KOPT-K1 (cell line): ENCODE data around the gene CIBAR2.

Source experiments
- H3K27ac ChIP-seq: fragments of 200-600 bp; sonication (generic); 2 replicates; pipeline ENCODE4 v1.5.1; 2016; ENCODE audit warnings: antibody characterized with exemption, mild to moderate bottlenecking, low read depth, low read length; ENCODE audit not compliant: poor library complexity, severe bottlenecking
- H3K36me3 ChIP-seq: fragments of 200-600 bp; sonication (generic); 2 replicates; pipeline ENCODE4 v1.5.1; 2017; ENCODE audit warnings: antibody characterized with exemption, mild to moderate bottlenecking, low read length, moderate library complexity; ENCODE audit not compliant: insufficient read depth
- H3K9me3 ChIP-seq: fragments of 200-600 bp; sonication (generic); 2 replicates; pipeline ENCODE4 v1.5.1; 2017; ENCODE audit warnings: antibody characterized with exemption, low read length, mild to moderate bottlenecking; ENCODE audit not compliant: insufficient read depth, poor library complexity, severe bottlenecking

CIBAR2 gene

DNA sequence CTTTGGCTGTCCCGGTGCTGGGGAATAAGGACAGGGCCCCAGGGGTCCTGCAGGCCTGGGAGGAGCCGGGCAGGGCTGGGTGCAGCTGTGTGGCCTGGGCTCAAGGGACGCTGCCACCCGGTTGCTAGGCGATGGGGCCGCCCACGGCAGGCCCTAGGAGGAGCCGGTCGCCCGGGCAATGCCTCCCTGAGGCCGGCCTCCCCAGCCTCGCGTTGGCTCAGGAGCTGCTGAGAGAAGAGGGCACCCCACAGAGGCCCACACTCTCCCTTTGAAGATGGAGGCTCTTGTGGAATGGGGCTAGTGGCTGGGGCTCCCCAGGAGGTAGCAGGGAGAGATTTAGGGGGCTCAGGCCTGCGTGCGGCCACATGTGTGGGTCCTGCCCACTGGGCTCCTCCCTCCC, at the start of gene CIBAR2:
TSS of gene CIBAR2 (minus strand) at position 109 of the 400 bp plus-strand sequence. CDS start 120 bp downstream, outside the sequence.
- Histone ChIP-seq H3K27ac (no peak within 1 kb of the TSS), H3K9me3 (no peaks in the 10 kb centered on the region)

GRCh38 chr16:85159179-85159980, 47.1 kb upstream of the CIBAR2 start:
- no peaks in the 10 kb centered on the region for H3K9me3 ChIP-seq
- H3K27ac ChIP-seq: no peak overlapping the region
- no peaks in the 10 kb centered on the region for H3K36me3 ChIP-seq

More for the DNA sequence above, at the start of gene CIBAR2:
- H3K36me3 ChIP-seq: no peaks in the 10 kb centered on the region

GRCh38 chr16:85158743-85159178, 46.5 kb upstream of the CIBAR2 start:
- no peaks in the 10 kb centered on the region for H3K36me3 ChIP-seq
- H3K27ac ChIP-seq: no peak overlapping the region
- H3K9me3 ChIP-seq: no peaks in the 10 kb centered on the region

GRCh38 chr16:85157813-85158742, 45.8 kb upstream of the CIBAR2 start:
- H3K27ac ChIP-seq: no peak overlapping the region
- H3K36me3 ChIP-seq: no peaks in the 10 kb centered on the region
- no peaks in the 10 kb centered on the region for H3K9me3 ChIP-seq

GRCh38 chr16:85157372-85157771, 45.1 kb upstream of the CIBAR2 start:
- Histone ChIP-seq H3K9me3 (no peaks in the 10 kb centered on the region), H3K36me3 (no peaks in the 10 kb centered on the region), H3K27ac (no peak overlapping the region)

GRCh38 chr16:85156869-85157268, 44.6 kb upstream of the CIBAR2 start:
- Histone ChIP-seq H3K36me3 (no peaks in the 10 kb centered on the region), H3K27ac (no peak overlapping the region), H3K9me3 (no peaks in the 10 kb centered on the region)

DNA sequence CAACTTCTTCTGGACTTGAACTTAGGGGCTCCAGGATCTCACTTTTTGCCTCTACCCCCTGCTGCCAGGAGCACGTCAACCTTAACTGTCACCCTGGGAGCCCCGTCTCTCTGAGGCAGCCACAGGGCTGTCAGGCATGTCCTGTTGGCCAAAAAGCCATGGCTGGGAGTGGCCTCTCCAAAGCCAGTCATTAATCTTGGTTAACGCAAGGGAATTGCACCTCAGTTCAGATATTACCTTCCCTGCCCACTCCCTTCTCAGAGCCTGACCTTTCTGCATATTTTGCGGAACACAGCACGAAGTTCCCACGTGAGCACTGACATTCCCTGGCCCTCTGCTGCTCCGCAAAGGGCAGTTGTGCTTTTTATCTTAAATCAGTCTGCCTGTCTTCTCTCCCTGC, 44.2 kb upstream of the CIBAR2 start:
- no peaks in the 10 kb centered on the region for H3K9me3 ChIP-seq
- H3K27ac ChIP-seq: no peak overlapping the region
- no peaks in the 10 kb centered on the region for H3K36me3 ChIP-seq

- Histone ChIP-seq H3K27ac (no peak overlapping the region), H3K9me3 (no peaks in the 10 kb centered on the region), H3K36me3 (no peaks in the 10 kb centered on the region)
These were observed 41.4 kb upstream of the CIBAR2 start for GRCh38 chr16:85153656-85154091.

- Histone ChIP-seq H3K27ac (no peak overlapping the region), H3K36me3 (no peaks in the 10 kb centered on the region), H3K9me3 (no peaks in the 10 kb centered on the region)
These were observed 40.8 kb upstream of the CIBAR2 start for GRCh38 chr16:85153046-85153445.

DNA sequence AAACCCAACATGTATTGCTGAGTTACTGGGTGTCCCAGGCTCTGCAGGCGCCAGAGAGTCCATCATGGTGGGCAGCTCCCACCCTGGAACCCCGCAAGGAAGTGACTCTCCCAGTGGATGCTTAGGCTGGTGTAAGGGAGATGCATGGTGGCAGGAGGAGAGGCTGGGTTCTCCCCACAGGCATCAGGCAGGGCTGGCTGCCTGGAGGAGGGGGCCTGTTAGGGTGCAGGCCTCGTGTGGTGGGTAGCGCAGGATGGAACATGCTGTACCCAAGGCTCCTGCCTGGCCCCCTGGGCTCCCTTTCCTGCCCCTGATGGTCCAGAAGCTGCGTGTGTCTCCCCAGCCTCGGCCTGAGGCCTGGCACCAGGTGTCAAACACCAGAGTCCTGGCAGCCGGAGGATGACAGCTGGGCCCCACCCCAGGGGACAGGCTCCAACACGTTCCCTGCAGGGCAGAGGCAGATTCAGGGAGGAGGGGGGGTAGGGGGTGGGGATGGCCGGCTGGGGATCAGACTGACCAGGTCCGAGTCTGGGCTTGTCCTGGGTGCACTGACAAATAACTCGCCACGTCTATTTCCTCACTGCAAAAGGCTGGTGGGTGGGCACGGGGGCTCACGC, 40.2 kb upstream of the CIBAR2 start:
- Histone ChIP-seq H3K36me3 (no peaks in the 10 kb centered on the region), H3K9me3 (no peaks in the 10 kb centered on the region), H3K27ac (no peak overlapping the region)

DNA sequence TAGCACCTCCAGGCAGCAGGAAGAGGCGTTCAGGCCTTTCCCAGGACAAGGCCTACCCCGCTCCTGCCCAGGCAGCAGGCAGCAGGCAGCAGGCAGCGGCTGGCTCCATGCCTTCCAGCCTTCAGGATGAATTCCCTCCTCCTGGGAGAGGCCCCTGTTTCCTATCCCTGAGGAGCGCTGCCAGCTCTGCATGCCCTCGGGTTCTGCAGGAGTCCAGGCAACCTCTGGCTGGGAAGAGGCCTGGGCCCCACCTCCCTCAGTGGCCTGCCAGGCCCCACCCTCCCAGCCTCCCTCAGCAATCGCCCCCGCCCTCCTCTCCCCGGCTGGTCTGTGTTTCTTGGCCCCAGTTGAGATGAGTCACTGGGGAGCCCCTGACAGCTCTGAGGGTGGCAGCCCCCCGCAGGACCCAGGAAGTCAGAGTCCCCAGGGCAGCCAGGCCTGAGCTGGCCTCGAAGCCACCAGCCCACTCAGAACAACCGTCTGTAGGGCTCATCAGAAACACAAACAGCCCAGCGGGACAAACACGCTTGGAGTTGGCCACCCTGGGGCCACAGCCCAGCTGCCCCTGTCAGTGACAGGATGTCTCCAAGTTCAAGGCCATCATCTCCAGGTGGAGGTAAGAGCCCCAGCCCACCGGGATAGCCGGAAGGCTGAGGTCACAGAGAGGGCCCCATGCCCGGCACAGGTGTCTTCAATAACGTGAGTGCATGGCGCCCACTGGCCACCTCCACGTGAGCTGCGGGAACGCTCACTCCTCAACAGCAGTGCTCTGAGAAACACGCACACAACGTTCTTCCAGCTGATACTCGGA, 39.5 kb upstream of the CIBAR2 start:
- H3K36me3 ChIP-seq: no peaks in the 10 kb centered on the region
- no peak overlapping the region for H3K27ac ChIP-seq
- no peaks in the 10 kb centered on the region for H3K9me3 ChIP-seq

GRCh38 chr16:85151079-85151602, 38.9 kb upstream of the CIBAR2 start:
- Histone ChIP-seq H3K9me3 (no peaks in the 10 kb centered on the region), H3K36me3 (no peaks in the 10 kb centered on the region), H3K27ac (no peak overlapping the region)

DNA sequence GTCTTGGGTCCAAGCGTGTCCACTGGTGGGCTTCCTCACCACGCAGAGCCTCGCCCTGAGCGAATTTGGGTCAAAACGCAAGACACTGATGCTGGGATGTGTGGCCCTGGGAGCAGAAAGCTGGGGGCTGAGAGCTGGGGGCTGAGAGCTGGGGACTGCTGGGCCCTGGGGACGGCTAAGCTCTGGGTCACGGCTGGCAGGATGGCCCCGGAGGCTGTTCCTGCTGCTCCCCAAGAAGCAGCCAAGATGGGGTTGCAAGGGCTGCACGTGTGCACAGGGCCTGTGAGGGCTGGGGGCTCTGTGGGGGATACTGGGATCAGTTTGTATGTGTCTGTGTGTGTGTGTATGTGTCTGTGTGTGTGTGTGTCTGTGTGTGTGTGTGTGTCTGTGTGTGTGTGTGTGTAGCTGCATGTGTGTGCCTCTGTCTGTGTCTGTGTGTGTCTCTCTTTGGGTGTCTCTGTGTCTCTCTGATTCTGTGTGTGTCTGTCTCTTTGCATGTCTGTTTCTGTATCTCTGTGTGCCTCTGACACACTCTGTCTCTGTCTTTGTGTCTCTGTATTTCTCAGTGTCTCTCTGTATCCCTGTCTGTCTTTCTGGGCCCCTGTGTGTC, 38.2 kb upstream of the CIBAR2 start:
- no peaks in the 10 kb centered on the region for H3K36me3 ChIP-seq

GRCh38 chr16:85149776-85150175, 37.5 kb upstream of the CIBAR2 start:
- no peak overlapping the region for H3K27ac ChIP-seq
- H3K36me3 ChIP-seq: no peaks in the 10 kb centered on the region
- no peaks in the 10 kb centered on the region for H3K9me3 ChIP-seq

More for the DNA sequence above, 38.2 kb upstream of the CIBAR2 start:
- Histone ChIP-seq H3K9me3 (no peaks in the 10 kb centered on the region), H3K27ac (no peak overlapping the region)
